HPDE6-E6E7 (cell line): ENCODE data around the gene ZFAND2B.

Source experiments
- DNase-seq: peaks from one replicate; pipeline ENCODE4 v3.0.0; 2011; ENCODE audit warnings: missing footprints; ENCODE audit errors: extremely low spot score

The ZFAND2B gene

DNA sequence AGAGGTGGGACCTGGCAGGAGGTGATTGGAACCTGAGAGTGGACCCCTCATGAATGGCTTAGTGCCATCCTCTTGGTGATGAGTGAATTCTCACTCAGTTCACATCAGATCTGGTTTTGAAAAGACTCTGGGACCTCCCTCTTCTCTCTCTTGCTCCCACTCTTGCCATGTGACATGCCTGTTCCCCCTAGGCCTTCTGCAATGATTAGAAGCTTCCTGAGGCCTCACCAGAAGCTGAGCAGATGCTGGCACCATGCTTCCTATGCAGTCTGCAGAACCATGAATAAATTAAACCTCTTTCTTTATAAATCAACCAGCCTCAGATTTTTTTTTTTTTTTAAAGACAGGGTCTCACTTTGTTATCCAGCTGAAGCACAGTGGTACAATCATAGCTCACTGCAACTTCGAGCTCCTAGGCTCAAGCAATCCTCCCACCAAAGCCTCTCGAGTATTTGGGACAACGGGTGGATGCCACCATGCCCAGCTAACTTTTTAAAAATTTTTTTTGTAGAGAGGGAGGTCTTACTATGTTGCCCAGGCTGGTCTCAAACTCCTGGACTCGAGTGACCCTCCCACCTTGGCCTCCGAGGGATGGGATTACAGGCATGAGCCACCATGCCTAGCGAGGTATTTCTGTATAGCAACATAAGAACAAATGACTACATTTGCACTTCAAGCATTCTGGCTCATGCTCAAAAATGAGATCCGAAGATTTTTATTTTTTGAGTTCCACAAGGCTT, 2.0 kb upstream of the ZFAND2B start:
- no peak for DNase-seq

DNA sequence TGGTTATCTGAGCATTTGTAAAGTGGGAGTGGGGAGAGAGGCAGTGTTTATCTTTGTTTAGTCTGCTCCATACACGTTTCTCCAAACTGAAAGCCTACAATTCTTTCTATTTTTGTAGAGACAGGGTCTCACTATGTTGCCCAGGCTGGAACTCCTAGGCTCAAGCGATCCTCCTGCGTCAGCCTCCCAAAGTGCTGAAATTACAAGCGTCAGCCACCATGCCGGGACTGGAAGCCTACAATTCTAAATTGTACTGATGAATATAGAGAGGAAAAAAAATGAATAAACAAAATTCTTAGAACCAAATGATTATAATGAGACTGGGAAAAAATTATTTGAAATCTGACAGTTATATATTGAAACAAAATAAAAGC, 1.4 kb upstream of the ZFAND2B start:
- no peak for DNase-seq

DNA sequence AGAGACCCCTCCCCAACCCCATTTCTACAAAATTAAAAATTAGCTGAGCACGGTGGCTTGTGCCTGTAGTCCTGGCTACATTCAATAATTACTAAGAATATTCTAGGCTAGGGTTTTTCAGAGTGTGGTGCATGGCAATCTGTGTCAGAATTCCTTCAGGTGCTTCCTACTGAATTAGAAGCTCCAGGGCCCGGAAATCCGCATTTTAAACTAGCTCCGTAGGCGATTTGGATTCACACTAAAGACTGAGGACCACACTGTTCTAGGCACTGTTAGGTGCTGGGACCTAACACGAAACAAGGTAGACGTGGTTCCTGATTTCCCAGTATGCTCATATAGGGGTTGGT, 628 bp upstream of the ZFAND2B start:
- DNase-seq = no peak

DNA sequence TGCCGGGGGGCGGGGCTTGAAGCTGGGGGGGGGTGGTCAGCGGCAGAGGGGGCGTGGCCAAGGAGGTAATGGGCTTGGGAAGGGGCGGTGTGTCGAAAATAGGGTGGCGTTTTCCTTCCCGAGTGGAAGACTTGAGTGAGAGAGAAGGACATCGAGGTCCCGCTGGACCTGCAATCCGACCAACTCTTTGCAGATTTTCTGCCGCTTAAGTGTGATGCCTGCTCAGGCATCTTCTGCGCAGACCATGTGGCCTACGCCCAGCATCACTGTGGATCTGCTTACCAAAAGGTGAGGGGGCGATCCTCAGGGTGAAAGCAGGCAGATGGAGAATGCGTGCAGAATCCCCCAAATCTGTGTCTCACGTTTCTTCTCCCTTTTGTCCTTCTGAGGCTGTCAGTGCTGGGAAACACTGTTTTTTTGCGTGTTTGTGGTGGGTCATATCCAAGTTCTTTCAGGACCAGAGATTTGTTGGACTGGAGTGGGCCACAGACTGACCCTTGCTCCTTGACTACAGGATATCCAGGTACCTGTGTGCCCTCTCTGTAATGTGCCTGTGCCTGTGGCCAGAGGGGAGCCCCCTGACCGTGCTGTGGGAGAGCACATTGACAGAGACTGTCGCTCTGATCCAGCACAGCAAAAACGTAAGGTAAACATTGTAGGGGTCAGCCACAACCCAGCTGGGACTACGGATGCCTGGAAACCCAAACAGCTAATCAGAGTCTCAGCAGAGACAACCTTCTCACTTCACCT, 727 bp downstream of the ZFAND2B start:
- DNase-seq = no peak

DNA sequence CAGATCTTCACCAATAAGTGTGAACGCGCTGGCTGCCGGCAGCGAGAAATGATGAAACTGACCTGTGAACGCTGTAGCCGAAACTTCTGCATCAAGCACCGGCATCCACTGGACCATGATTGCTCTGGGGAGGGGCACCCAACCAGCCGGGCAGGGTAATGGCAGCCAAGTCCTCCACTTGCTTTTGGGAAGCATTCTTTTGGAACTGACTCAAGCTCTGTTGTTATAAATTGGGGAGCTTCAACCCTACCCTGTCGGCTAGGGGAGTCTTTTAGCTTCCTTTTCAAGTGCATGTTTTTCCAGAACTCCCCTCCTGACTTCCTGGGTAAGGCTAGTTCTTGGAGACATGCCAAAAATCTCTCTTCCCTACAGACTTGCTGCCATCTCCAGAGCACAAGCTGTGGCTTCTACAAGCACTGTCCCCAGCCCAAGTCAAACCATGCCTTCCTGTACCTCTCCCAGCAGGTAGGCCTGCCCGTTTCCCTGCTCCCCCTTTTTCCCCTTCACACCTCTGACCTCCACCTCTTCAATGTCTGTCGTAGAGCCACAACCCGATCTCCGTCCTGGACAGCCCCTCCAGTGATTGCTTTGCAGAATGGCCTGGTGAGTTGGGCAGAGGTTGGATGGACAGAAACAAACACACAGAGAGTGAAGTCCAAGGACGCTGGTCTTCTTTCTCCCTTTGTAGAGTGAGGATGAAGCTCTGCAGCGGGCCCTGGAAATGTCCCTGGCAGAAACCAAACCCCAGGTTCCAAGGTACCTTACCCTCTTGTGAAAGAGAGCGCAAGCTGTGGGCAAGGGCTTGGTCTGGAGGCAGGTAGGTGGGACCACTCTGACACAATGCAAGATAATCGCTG, 1.5 kb downstream of the ZFAND2B start:
- DNase-seq = no peak

DNA sequence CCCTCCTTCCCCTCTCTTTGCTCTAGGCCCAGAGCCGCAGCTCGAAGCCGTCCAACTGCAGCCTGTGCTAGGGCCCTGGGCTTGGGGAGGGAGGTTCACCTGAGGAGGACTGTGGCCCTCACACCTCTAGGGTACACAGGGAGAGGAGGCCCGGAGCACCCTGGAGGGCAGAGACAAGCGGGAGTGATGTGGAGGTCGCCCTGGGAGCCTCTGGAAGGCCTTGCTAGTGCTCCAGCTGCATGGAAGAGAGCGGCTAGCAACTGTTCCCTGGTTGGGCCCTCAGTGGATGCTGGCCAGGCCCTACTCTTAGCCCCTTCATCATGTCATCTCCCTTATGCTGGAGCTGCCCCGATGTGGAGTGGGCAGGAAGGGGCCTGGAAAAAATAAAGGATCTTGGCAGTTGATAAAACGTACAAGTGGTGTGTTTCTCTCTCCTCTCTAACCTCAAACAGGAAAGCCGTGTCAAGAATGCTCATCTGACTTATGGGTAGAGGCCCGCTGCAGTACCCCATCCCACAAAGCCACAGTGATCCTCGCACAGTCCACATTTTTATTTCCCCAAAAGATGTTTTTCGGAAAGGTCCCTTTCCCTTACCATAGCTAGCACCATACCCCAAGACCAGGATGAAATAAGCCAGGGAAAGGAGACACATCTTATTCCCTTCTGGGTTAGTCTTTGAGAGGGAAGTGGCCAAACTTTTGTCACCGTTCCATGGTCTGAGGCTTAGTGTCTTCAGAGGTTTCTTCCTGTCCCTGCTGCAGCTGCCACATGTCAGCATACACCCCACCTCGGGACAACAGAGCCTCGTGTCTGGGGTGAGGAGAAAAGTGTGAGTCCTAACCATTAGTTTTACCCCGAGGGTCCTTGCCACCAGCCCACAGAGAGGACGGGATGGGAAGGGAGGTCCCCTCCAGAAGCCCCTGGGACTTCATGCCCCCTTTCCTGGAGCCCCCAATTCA, 2.9 kb downstream of the ZFAND2B start:
- DNase-seq = no peak

DNA sequence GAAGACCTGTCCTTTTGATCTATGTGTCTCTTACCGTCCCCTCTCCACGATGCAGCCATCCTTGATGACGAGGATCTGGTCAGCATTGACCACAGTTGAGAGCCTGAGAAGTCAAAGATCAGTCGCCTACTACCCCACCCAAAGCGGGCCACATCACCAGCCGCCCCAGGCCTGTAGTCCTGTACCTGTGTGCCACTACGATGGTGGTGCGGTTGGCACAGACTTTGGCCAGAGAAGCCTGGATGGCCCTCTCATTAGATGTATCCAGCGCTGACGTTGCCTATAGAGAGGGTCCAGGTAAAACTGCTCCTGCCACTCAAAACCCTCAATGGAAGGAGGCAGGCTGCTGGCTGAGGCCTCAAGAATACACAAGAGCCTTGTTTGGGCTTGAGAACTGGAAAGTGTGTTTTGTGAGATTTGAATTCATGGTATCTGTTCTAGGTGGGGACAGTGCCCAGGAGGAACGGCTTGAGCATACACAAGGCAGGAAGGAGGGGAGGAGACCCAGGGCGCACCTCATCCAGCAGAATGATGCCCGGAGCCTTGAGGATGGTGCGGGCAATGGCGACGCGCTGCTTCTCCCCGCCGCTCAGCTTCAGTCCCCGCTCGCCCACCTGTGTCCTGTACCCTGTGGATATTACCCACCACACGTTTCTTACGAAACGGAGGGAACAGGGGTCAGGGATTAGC, 3.8 kb downstream of the ZFAND2B start:
- no peak for DNase-seq

DNA sequence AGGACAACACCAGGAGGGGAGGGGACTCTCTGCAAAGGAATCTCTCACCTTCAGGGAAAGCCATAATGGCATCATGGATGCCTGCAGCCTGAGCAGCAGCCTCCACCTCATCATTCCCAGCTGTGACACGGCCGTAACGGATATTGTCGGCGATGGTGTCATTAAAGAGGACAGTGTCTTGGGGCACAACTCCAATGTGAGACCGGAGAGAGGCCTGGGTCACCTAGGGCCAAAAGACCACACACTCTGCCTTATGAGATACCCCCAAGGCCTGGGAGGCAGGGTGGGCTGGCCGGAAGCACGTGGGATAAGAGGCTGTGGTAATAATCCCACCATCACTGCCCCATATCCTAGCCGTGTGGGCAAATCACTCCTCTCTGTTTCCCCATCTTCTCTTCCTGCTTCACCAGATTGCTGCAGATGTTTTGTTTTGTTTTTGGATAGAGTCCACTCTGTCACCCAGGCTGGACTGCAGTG, 4.3 kb downstream of the ZFAND2B start:
- no peak for DNase-seq

DNA sequence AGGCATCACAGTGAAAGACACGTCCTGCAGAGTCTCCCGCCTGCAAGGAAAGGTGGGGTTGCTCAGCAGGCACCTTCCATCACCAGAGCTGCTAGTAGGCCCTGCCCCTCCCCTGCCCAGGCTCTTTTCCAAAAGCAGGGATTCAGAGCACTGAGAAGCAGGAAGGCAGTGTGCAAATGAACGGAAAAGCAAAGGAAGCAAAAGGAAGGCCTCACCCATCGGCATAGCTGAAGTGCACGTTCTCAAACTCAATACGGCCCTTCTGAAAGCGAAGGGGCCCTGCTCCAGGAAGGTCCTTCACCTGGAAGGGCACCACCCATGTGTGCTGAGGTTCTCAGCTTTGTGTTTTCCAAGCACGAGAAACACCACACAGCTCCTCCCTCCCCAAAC, 6.4 kb downstream of the ZFAND2B start:
- no peak for DNase-seq

DNA sequence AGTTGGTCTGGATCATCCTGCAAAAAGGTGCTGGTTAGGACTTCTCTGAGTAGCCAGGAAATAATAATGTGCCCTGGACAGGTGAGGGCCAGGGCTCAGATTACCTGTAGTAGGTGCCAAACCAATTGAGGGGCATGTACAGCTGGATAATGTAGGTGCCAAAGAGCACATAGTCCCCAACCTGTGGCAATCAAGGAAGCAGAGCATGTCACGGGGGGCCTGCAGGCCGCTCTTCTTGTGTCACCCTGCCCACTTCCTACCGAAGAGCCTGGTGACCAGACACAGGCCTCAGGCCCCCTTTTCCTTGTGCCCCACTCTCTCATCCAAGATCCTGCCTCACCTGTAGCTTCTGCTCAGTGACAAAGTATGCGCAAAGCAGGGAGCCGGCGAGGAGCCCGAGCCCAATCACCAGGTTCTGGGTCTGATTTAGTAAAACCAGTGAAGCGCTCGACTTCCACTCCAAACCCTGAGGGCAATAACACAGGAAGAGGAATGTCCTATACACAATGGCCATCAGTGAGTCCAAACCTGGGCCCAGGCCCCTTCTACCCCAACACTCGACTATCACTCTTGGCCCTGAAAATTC, 7.0 kb downstream of the ZFAND2B start:
- DNase-seq = no peak

DNA sequence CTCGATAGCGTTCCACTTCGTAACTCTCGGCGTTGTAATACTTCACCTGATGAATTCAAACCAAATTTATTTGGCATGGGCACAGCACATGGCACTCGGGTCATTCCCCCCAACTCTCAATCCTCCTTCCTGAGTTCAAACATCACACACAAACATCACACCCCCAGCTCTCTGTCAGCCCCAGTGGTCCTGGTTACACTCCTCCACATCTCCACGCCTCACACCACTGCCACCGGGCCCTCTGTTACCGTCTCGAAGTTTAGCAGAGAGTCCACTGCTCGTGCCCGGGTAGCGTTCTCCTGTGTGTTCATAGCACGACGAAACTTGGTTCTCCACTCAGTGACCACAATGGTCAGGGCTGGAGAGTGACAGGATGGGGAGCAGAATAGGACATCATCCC, 7.6 kb downstream of the ZFAND2B start:
- DNase-seq = no peak

DNA sequence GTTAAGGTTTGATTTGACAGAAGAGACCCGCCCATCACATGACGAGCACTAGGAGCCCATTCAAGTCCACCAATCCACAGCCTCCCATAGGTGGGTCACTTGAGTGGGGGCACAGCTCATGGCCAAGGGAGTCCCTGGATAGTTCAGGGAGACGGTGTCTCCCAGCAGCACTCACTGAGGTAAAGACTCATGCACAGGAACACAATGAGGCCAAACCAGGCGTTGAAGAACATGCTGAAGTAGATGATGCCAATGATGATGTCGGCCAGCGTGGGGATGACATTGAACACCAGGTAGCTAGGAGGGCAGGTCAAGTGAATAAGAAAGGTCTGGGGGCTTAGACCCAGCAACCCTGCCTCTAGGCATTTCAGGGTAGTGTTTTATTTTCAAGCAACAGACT, 8.2 kb downstream of the ZFAND2B start:
- DNase-seq = no peak

DNA sequence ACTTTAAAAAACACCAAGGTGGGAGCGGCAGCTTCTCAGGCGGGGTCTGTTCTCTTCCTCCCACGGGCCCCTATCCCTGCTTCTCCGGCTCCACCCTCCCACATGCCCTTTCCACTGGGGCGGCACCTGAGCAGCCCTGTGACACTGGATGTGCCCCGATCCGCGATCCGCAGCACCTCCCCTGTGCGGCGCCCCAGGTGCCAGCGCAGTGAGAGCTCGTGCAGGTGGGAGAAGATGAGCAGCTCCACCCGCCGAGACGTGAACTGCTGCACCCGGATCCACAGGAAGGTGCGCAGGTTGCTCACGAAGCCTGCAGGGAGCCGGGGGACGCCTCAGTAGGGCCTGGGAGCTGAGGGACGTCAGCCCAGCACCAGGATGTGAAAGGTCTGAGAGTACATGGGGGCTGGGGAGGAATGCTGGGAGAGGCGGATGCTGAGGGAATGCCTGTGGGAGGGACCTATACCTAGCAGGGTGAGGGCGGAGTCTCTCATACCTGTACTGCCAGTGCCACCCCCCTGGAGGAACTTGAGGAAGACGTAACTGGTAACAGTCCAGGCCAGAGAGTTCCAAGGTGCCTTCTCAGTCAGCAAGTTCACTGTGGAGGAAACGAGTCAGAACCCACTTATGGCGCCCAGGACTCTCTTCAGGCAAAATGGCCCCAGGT, 9.4 kb downstream of the ZFAND2B start:
- DNase-seq = no peak

DNA sequence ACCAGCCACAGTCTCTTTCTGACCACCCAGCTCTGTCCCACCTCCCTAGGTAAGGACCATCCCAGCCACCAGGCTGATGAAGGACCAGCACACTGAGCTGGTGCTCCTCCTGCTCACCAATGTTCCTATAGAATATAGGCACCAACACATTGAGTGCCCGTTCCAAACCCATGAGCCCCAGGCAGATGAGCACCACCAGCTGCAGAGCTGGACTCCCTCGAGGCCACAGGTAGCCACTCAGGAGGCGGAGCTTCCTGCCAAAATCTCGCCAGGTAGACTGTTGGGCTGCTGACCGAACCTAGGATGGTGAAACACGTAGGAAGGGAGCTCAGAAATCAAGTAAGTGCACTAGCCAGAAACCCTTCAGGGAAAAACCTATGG, 9.9 kb downstream of the ZFAND2B start:
- DNase-seq = no peak

DNA sequence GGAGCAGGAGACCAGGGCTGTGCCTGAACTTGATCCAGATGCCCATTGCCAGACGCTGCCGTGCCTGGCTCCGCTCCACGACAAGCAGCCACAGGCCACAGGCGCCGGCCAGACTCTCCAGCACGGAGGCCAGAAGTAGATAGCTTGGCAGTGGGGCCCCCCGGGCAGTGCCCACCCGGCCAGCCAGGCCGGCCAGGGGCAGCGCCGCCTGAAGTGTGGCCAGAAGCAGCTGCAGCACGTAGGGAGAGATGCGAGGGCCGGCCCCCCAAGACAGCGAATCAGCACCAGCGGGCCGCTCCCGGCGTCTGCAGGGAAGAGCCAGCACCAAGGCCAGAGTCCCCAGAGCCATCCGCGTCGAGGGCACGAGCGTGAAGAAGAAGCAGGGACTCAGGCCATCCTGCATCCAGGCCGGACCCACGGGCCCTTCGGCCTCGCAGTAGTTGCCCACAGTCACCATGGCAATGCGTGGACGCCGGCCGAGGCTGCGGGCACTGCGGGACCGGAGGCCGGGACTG, 11.7 kb downstream of the ZFAND2B start:
- peak; percentile 58 for DNase-seq

DNA sequence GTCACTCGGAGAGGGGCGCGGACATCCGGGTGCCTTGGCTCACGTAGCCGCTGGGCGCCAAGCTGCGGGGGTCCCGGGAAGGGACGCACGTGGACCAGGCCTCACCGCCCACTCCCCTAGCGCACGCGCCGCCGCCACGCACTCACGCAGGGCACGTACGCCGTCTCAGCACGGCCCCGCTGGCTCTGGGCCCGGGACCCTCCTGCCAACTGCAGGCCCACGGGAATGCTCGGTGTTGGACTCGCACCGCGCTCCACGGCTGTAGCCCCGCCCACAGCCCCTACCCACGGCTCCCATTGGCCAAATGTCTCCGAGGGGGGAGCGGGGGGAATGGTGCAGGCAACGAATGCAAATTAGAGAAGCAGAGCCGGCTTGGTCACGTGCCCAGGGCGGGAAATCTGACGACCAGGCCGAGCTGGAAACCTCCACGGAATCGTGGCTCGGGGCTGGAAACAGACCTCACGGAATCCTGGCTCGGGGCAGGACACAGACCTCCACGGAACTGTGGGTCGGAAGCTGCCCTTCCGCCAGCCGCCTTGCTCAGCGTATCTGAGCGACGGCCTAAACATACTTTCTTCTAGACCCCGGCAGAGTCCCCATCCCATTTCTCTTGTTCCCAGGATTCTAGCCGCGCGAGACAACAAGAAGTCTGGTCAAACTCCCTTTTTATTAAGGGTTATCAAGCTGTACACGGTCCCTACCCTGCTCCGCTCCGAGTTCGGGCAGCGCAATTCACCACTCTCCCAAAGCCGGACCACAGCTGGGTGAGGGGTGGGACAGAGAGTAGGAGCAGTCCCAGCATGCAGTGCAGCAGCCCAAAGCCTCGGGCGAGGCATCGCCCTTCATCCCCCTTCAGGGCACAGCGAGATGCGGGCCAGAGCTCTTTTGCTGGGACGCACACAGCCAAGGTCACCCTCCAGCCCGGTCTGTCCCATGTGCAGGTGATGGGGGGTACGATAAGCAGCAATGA, 12.4 kb downstream of the ZFAND2B start, which contains the start of gene ABCB6:
TSS of gene ABCB6 (minus strand) at position 227 of the 970 bp plus-strand sequence. CDS start 285 bp downstream, outside the sequence.
- DNase-seq = peak; percentile 91

DNA sequence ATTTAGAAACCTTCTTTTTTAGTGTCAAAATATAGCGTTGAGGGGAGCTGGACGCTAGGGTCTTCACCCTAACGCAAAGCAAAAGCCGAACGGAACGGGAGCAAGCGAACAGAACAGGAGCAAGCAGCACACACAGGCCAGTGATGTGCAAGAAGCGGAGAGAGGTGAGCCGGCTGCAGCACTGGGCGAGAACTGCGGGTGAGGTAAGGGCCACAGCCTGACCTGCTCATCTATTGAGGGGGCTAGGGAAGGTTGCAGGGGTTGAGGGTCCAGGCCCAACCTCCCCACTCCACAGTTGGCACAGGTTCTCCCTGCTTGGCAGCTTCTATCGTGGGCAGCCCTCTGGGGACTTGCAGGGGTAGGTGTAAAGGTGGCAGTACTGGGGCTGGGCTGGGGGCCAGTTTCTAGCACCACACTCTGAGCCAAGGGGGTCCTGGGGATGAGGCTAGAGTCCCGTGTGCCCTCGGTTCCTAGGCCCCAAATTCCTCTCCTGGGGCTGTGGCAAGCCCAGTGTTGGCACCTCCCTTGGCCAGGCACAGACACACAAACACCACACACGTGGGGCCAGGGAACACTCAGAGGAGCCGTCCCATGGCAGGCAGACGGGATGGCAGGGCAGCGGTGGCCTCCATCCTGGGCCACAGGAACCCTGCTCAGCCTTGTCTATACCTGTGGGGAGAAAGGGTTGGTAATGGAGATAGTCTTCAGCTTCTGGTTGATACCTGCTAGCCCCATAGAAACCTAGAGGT, 13.4 kb downstream of the ZFAND2B start:
- DNase-seq = no peak
